HG03442 (cell line): ENCODE results near the gene ZKSCAN4.

ENCODE experiments used
- ATAC-seq: cut with Tn5 transposase; IDR thresholded peaks from one replicate; pipeline ENCODE4 v1.9.1; 2021; ENCODE audit warnings: mild to moderate bottlenecking, moderate library complexity; ENCODE audit not compliant: unreplicated experiment

ZKSCAN4 gene

DNA sequence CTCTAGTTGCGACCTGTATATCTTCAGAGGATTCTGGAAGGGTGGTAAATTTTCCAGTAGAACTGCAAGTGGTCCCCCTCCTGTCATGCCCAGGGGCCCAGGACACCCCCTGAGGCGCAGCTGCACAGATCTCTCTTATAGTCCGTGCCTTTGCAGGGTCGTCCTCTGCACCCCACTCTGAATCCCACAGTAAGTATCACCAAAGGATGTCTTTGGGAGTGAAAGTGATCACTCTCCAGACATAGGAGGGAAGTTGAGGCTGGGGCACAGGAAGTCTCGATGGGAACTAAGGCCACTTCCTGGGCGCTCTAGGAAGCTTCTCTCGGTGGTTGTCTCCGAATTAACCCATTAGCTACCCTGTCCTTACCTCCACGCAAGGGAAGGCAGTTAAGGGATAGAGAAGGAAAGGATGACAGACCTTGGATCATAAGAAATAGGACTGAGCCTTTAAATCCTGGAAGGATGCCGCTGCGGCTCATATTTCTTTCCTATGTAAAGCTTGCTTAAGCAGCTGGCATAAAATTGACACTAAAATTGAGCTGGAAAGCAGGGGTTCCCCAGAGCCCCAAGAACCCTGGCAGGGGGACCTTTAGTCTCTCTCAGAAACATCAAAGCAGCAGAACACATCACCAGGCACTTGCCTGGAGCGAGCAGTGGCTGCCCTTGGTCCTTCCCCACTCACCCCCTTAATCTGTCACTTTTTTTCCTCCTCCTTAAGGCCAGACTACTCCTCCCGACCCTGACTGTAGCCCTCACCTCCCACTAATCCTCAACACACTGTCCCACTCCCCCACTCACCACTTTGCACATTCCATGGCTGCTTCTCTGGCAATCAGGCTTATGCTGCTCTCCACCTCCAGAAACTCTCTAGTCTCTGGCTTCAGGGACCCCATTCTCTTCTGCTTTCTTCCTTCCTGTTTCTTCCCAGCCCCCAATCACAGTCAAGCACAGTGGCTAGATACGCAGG, at the start of gene ZKSCAN4:
Gene ZKSCAN4 (minus strand): TSS at position 261 of the 967 bp plus-strand sequence. CDS start 289 bp downstream, outside the sequence.
- ATAC-seq, result peak; percentile 62

DNA sequence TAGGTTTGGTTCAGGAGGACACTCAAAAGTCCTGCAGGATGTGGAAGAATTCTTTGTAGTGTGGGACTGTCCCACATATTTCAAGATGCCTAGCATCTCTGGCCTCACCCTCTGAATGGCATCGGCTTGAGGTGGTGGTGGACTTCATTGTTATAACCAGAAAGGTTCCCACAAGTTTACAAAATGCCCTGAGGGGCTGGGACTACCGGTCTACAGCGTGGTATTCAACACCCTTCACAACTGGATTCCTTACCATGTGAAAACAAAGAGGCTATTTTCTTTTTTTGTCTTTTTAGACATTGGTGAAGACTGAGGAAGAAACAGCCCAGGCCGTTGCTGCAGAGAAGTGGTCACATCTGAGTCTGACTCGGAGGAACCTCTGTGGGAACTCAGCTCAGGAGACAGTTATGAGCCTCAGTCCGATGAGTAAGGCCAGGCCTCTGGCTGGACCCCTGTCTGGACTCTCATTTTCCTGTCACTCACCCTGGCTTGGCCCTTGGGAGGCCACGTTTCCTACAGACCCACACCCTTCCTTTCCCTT, 44.5 kb upstream of the ZKSCAN4 start:
- no peak for ATAC-seq

DNA sequence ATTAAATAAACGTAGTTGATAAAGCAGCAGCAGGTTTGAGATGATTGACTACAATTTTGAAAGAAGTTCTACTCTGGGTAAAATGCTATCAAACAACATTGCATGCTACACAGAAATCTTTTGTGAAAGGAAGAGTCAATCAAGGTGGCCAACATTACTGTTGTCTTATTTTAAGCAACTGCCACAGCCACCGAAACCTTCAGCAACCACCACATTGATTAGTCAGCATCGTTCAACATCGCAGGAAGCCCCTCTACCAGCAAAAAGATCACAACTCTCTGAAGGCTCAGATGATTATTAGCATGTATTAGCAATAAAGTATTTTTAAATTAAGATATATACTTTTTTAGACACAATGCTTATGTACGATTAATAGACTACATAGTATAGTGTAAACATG, 43.3 kb upstream of the ZKSCAN4 start:
- no peak for ATAC-seq

DNA sequence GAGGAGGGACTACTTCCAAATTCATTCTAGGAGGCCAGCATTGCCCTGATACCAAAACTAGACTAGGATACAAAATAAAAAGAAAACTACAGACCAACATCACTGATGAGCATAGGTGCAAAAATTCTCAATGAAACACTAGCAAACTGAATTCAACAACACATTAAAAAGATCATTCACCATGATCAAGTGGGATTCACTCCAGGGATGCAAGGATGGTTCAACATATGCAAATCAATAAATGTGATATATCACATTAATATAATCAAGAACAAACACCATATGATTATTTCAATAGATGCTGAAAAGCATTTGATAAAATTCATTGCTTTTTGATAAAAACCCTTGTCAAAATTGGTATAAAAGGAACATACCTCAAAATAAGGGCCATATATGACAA, 39.5 kb upstream of the ZKSCAN4 start:
- ATAC-seq, result no peak

DNA sequence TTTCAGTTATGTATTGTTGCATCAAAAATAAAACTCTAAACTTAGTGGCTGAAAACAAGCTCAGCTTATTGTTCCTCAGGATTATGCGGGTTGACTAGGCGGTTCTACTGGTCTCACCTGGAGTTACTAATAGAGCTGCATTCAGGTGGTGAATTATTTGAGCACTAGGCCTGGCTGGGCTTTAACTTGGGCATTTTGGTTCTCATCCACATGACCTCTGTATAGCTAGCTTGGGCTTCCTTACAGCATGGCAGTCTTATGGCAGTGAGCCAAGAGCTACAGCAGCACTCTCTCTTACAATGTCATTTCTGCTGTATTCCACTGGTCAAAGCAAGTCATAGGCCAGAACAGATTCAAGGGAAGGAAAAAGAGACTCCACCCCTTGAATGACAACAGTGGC, 30.9 kb upstream of the ZKSCAN4 start:
- ATAC-seq, result no peak

DNA sequence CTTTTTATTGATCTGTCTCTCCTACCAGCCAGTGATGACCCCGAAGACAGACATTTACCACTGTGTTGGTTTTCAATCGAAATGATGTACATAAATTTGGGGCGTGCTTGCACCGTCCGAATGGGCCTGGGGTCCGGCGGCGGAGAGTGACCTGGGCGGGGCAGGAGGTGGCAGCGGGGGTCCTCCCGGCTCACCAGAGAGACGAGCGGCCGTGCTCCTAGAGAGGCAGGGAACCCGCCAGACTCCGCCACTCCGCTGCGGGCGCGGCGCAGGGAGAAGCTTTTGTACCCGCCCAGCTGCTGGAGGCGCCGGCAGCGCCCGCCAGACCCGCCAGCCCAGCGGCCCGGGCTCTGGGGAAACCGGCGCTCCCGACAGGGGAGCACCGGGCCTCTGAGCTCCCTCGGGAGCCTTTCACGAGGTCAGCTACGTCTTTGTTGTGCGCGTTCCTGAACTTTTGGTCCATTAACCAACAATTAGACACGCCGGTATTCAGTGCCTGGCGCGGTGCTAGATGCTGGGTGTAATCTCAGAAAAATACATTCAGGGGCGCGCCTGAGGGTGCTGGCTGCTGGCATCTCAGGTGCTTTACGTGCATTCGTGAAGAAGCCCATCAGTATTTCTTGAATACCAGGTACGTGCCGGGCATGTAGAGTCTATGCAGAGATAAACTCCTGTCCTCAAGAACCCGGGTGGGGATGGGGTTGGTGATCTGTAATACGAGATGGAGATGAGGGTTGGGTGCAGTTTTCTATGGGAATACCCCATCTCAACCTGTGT, 29.4 kb upstream of the ZKSCAN4 start, which contains the start of gene PGBD1:
Gene PGBD1 (plus strand): TSS at position 285 of the 777 bp plus-strand sequence. CDS start 2,242 bp downstream, outside the sequence.
- peak; percentile 87 for ATAC-seq

DNA sequence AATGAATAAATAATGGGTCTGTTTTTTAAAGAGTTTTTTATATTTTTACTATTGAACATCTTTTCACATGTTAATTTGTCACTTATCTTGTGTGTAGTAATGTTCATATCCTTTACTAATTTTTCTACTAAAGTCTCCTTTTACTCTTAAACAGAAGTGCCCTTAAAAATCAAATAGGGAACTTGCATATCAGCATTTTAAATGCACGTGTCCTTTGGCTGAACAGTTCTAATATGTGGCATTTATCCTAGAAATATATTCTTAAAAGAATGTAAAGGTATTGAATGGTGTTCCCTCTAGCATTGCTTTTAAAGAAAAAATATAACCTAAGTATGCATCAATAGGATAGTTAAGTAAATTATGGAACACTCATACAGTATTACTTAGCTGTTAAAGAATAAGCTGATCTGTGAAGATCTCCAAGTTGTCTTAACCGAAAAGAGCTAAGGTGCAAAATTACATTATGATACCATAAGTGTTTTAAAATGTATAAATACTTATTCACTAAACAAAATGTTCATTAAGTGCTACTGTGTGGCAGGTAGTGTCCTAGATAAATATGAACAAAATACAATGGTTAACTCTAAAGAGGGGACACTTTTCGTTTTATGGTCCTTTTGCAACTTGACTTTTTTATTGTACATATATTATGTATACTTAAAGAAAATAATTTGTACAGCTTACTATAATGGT, 28.7 kb upstream of the ZKSCAN4 start:
- ATAC-seq, result no peak

DNA sequence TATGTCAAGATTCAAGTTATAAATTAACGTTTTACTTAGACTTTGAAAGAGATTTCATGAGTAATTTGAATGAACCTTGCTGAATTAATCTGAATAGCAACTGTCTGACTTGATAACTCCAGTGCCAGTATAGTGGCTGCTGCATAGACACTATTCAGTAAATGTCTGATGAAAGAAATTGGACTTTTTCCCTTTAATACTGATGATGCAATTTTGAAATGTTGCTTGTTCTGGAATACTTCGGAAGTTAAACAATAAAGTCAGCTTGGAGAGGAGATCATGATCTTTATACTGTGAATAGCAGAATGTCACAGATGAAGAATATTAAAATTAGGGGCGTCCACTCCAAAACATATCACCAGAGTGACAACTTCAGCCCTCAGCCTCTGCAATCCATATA, 25.7 kb upstream of the ZKSCAN4 start:
- no peak for ATAC-seq

DNA sequence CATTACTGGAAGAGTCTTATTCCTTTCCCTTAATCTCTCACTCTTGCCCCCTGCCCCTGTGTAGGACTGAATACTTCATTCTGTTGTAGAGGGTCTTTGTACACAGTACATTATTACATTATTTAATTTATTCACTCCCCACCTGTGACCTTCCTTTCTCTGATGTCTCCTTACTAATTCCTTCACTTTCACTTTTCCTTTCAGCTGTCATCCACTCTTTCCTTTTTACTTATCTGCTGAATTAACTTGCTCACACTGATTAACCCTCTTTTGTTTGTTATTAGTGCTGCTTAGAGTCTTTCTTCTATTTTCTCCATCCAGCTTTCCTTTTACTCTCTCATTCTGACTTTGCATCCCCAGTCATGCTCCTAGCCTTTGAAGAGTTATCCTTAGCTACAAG, 22.8 kb upstream of the ZKSCAN4 start:
- ATAC-seq, result no peak

DNA sequence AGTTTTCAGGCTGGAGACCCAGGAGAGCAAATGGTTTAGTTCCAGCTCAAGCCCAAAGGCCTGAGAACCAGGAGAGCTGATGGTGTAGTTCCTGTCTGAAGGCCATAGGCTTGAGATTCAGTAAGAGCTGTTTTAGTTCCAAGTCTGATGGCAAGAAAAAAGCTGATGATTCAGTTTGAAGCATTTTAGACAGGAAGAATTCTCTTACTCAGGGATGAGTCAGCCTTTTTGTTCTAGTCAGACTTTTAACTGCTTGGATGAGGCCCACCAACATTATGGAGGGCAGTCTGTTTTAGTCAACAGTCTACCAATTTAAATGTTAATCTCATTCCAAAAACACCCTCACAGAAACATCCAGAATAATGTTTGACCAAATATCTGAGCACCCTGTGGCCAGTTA, 17.4 kb upstream of the ZKSCAN4 start:
- no peak for ATAC-seq

DNA sequence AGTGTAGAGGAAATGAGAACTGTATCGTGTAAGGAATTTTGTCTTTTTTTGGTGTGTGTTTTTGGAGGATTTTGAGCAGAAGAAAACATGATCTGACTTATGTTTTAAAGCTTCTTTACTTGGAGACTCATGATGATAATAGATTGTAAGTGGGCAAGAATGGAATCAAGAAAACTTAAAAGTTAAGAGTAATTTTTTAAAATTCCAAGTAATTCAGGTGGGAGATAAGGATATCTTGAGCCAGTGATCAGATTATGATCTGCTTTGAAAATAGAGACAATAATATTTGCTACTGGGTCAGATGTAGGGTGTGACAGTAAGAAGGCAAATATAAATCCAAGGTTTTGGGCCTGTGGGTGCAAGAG, 15.6 kb upstream of the ZKSCAN4 start:
- ATAC-seq, result no peak

DNA sequence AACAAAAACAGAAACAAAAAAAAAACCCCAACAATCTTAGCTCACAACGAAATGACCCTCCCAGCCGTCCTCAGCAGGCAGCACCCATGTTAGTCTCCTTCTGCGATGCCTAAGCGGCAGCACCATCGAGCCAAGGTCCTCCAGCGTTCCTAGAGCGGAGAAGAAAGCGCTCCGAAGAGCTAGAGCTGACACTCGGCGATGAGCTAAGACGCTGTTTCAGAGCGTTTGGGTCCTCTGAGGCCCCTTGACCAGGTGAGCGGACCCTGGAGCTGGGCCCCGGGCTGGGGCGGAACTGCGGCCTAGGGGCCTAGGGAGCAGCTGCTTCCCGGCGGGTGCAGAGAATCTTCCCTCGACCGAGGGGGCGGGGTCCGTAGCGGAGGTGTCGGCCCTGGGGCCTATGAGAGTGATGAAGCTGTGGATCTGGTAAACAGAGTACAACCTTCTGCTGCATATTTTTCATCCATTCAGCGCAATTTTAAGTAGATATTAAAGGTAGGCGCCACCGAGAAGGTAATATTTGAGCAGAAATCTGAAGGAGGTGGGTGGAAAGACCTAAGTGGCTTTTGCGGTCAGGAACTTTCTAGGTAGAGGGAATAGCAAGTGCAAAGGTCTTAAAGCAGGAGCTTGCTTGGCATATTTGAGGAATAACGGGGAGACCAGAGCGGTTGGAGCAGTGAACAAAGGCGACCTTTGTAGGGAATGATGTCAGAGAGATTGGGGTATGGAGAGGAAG, 15.1 kb upstream of the ZKSCAN4 start, which contains the start of gene ZSCAN26:
Gene ZSCAN26 (plus strand): TSS at position 182 of the 733 bp plus-strand sequence. CDS start 4,777 bp downstream, outside the sequence.
- peak; percentile 87 for ATAC-seq

DNA sequence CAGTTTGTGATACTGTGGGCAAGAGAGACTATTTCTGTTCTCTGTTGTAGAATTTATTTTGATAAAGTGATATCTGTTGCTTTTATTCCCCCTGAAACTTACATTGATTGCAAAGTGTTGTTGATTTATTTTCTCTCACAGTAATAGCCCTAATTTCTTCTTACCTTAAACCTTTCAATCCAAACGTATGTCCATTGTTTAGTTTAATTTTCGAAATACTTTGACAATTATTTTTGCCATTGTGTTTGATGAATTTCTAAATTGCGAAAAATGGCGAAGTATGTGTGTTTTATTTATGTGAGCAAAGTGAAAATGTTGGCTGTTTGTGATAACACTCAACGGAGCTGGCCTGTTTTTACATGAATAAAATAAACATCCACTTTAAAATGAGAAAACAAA, 14.5 kb upstream of the ZKSCAN4 start:
- no peak for ATAC-seq

DNA sequence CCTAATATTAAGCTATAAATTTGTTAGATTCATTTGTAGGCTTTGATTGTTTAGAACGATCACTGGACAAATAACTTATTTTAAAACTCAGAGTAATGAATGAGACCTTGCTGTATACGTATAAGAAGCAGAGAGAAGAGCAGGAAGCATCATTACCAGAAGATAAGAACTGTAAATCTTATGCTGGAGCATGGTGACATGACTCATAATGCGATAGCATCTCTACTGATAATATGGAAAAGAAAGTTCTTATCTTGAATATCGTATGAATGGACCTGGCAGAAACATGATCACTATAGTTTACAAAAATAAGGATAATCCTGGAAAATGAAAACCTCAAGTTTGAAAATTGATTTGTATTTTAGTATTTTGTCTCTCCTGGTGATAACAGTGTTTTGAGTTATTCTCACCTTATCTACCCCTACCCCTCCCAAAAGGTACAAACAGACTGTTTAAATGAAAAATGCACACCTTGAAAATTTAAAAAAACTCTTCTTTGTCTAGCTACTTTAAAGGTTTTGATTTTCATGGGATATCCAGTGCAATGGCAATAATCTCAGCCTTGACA, 12.8 kb upstream of the ZKSCAN4 start:
- ATAC-seq, result no peak

DNA sequence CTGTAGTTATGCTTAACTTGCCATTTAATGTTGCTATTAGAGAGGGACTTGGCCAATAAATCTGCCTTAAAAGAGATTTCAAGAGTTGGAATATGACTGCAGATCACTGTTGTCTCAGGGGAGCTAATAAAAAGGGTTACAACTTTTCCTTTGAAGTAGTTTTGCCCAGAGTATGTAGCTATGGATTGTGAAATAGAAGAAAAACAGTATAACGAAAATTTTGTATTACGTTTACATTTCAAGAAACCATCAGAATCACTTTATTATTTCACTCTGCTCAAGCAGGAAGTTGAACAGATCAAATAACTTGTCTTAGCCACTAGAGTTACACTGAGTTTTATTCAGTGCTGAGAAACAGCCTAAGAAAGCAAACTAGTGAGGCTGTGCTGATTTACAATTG, 11.9 kb upstream of the ZKSCAN4 start:
- no peak for ATAC-seq

DNA sequence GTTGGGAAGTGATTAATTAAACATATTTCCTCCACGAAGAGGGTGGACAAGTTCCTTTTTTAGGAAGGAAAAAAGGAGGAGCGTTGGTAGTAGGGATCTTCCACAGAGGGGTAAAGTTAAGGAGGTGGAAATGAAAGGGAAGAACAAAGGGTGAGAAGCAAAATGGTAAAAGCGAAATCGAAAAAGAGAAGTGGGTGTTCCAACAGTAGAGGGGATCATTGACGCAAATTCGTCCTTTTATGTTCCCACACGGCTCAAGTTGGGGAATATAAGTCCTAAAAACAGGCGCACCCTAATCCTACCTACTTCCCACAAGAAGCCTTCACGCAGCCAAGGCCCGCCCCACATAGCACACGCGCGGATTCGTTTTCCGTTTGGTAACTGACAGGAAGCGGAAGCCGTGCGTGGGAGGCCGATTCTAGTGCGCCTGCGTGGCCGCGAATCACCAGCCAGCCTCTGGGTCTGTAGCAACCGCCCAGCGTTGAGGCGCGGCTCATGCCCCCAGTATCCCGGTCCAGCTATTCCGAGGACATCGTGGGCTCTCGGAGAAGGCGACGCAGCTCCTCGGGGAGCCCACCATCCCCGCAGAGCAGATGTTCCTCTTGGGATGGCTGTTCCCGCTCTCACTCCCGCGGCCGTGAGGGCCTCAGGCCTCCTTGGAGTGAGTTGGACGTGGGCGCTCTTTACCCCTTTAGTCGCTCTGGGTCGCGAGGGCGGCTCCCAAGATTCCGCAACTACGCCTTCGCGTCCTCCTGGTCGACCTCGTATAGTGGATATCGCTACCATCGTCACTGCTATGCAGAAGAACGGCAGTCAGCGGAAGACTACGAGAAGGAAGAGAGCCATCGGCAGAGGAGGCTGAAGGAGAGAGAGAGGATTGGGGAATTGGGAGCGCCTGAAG, 7.1 kb upstream of the ZKSCAN4 start, which contains the start of gene NKAPL:
Gene NKAPL (plus strand): TSS at position 421 of the 901 bp plus-strand sequence. CDS start 75 bp downstream, at position 496.
- ATAC-seq, result no peak

DNA sequence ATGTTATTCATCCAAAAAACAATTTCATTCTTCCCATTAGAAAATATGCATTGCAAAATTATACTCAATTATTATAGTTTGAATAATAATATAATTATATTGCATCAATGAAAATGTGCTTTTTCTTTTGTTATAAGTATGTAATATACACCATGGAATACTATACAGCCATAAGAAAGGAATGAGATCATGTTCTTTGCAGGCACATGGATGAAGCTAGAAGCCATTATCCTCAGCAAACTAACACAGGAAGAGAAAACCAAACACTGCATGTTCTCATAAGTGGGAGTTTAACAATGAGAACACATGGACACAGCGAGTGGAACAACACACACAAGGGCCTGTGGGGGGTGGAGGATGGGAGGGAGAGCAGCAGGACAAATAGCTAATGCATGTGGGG, 5.0 kb upstream of the ZKSCAN4 start:
- ATAC-seq, result no peak

DNA sequence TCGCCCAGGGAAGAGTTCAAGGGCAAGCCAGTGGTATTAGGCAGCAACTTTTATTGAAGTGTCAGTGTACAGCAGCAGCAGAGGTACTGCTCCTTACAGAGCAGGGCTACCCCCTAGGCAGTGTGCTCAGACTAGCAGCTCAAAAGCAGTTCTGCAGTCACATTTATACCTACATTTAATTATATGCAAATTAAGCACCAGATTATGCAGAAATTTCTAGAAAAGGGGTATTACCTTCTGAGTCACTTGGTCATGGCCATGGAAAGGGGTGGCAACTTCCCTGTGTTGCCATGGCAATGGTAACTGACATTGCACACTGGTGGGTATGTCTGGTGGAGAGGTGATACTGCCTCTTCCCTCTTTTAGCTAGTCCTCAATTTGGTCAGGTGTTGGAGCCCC, 2.1 kb upstream of the ZKSCAN4 start:
- ATAC-seq, result no peak

DNA sequence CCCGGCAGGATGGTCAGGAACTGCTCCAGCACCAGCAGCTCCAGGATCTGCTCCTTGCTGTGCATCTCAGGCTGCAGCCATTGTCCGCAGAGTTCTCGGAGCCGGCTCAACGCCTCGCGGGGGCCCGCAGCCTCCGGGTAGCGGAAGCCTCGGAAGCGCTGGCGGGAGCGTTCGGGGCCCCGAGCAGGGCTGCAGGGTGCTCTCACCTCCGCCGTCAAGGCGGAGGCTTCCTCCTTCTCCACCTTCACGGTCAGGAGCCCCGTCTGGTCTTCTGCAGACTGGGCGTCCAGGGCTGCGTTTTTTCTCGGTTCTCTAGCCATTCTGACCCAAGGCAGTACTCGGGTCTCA, 434 bp downstream of the ZKSCAN4 start:
- peak; percentile 33 for ATAC-seq
